HepG2 (cell line): ENCODE data around the gene ATP6V1G2. TPM values are rescaled to one million over a fixed set of nuclear protein-coding genes. Genes with fewer than 3 reads are reported as not detected.

Experiments
- ARID3A ChIP-seq: IDR thresholded peaks from 2 replicates; pipeline ENCODE4 v1.6.1; 2012; ENCODE audit warnings: low read depth, low read length, improper control_type of control experiment
- ARID4A ChIP-seq: sonication (generic); formaldehyde crosslinking; IDR thresholded peaks from 2 replicates; pipeline ENCODE4 v1.5.0; 2020; ENCODE audit warnings: mild to moderate bottlenecking, missing genetic modification reagents, borderline replicate concordance
- CENPT ChIP-seq: sonication (generic); formaldehyde crosslinking; IDR thresholded peaks from 2 replicates; pipeline ENCODE4 v1.8.0; 2022; ENCODE audit warnings: low read depth, mild to moderate bottlenecking, moderate library complexity, missing genetic modification reagents
- PCBP1 ChIP-seq: fragments of 200-400 bp; formaldehyde crosslinking; IDR thresholded peaks from 2 replicates; pipeline ENCODE4 v1.6.1; 2017; ENCODE audit warnings: mild to moderate bottlenecking, low read depth, low read length, borderline replicate concordance
- TBL1XR1 ChIP-seq: fragments of 150-350 bp; IDR thresholded peaks from 2 replicates; pipeline ENCODE4 v1.6.1; 2014; ENCODE audit warnings: borderline replicate concordance, low read length; ENCODE audit not compliant: partially characterized antibody
- ZNF546 ChIP-seq: sonication (generic); formaldehyde crosslinking; conservative IDR thresholded peaks from 2 replicates; pipeline ENCODE4 v1.8.1; 2023; ENCODE audit warnings: mild to moderate bottlenecking, missing genetic modification reagents
- ZSCAN31 ChIP-seq: sonication (generic); formaldehyde crosslinking; IDR thresholded peaks from 2 replicates; pipeline ENCODE4 v1.5.0; 2020; ENCODE audit warnings: low read depth, mild to moderate bottlenecking, missing genetic modification reagents
- polyA plus RNA-seq, 8 experiments: library from polyadenylated mRNA; depleted of rRNA in 3 of 8; stranded (reverse) in 7 of 8; unstranded in 1 of 8; fragments of >200 nt; fragmentation: Illumina TruSeq in 4 of 8; extraction: Trizol in 4 of 8; gene quantifications; 2 replicates each; pipeline versions ENCODE4 v1.2.1 to v1.2.3, GENCODE V29; 2011 to 2016; ENCODE audit warnings: low read depth in 4 of 8, missing spikeins in 1 of 8, mixed read lengths in 1 of 8; ENCODE audit not compliant: insufficient read depth in 1 of 8
- total RNA-seq, 5 experiments: library from RNA; depleted of rRNA; stranded (reverse); fragments of >200 nt; fragmentation: Illumina TruSeq; extraction: Trizol; gene quantifications; 2 replicates each; pipeline ENCODE4 v1.2.3, GENCODE V29; 2016; ENCODE audit warnings: low read depth in 1 of 5

Gene ATP6V1G2
- total and polyA plus RNA-seq, 2 of the 13 experiments (the other 11 are each of a cell fraction or from before 2014, with no cell fraction given) = 0.27 to 0.83 TPM

DNA sequence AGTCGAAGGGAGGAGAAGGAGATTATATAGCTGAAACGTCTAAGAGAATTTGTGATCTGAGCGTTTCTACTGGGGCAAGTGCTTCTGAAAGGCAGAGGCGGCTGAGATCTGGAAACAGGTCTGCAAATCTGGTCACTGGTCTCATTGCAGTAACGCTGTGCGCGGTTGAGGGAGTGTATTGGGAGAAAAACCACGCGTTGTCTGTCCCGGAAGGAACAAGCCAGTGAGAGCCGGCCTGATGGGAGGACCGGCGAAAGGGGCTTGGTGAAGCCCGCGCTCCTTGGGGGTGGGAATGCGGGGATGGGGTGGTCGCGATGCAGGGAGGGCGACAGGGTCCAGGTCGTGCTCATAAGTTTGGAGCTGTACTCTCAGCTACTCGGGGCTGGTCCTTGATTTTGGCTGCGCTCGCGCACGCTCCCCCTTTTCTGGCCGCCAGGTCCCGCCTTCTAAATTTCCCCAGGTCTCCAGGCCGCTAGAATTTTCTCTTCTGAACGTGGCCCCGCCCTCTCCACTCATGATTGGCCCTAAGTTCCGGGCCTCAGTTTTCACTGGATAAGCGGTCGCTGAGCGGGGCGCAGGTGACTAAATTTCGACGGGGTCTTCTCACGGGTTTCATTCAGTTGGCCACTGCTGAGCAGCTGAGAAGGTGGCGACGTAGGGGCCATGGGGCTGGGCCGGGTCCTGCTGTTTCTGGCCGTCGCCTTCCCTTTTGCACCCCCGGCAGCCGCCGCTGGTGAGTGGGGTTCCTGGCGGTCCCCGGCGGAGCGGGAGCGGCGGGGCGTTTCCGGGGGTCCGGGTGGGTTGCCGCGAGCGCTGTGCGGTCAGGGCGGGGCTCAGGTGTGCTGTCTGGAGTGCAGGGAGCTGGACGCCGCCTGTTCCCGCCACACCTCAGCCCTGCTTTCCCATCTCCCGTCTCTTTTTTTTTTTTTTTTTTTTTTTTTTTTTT, 48.6 kb downstream of the ATP6V1G2 start, which contains the start of gene MICB (continued):
- TF ChIP-seq CENPT (CRISPR knock-in tag) = 0 out of 2 replicates have a peak, but pooled peaks have one; percentile 32
- TF ChIP-seq ARID4A (CRISPR knock-in tag) = peak; percentile 47; the same call in 1 of the 2 replicates
- TF ChIP-seq ARID3A = no peak
- TF ChIP-seq TBL1XR1 = no peak
- 0 out of 2 replicates have a peak, but pooled peaks have one; percentile 79 for TF ChIP-seq PCBP1
- TF ChIP-seq ZNF546 = peak; percentile 65; the same call in 1 of the 2 replicates
- peak; percentile 19; the same call in 1 of the 2 replicates for TF ChIP-seq ZSCAN31 (CRISPR knock-in tag)
